HG03457 (cell line): Measurements from ENCODE around the gene PDZRN3.

Experiments
- ATAC-seq: cut with Tn5 transposase; IDR thresholded peaks from one replicate; pipeline ENCODE4 v1.9.1; 2021; ENCODE audit warnings: moderate number of reproducible peaks; ENCODE audit not compliant: unreplicated experiment

The PDZRN3 gene

GRCh38 chr3:73561494-73561893 lies 63.2 kb downstream of the PDZRN3 start:
- no peak for ATAC-seq

- no peak for ATAC-seq
These were observed 65.0 kb downstream of the PDZRN3 start for GRCh38 chr3:73559749-73560148.

DNA sequence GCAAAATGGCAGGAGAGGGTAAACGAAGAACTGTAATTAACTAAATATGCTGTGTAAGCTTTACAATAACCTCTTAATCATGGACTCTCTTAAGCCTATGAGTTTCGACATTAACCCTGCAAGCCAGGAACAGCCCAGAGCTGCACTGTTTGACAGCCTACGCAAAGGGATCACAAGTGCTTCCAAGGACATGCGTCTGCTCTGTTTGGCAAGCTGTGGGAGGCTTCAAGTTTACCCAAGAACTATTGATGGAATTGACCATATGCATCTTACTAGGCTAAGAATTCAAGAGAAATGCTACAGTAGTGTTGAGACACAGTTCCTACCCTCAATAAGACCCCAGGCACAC lies 66.0 kb downstream of the PDZRN3 start:
- no peak for ATAC-seq

GRCh38 chr3:73557986-73558726 lies 66.6 kb downstream of the PDZRN3 start:
- ATAC-seq, result no peak

- no peak for ATAC-seq
These were observed 68.0 kb downstream of the PDZRN3 start for GRCh38 chr3:73556520-73557372.

DNA sequence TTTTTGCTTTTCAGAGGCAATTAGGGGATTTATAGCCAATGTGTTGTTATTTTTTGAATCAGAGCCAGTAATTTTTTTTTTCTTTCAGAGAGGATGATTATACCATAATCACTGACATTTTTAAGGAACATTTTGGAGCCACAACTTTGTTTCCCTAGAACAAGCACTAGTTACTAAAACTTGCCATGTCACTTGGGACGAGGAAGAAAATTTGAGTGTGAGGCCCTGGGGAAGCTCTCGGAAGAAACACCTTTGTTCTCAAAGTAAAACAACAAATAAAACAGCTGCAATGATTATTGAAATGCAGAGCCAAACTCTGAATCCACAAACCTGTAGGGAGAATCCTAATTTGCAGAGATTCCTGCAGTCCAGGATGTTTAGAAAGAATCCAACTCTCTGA lies 69.7 kb downstream of the PDZRN3 start:
- ATAC-seq, result no peak

DNA sequence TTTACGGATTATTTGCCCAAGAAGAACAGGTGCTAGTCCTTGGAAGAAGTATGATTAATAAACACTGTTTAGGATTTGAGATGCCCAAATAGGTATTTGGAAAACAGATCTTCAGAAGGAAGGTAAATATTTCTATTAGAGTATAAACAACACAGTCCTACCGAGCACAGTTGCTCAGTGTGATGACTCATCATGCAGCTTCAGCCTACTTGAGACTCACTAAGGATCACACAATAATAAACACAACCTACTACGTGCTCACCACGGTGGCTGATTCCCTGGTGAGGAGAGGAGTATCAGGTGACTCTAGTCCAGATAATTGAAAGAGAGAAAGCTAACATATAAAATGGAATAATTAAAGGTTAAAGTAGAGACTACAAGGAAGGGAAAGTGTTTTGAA lies 72.0 kb downstream of the PDZRN3 start:
- no peak for ATAC-seq

- no peak for ATAC-seq
These were observed 74.7 kb downstream of the PDZRN3 start for GRCh38 chr3:73550032-73550431.

- no peak for ATAC-seq
These were observed 75.6 kb downstream of the PDZRN3 start for GRCh38 chr3:73549051-73549600.

- ATAC-seq, result no peak
These were observed 76.3 kb downstream of the PDZRN3 start for GRCh38 chr3:73548436-73548835.

GRCh38 chr3:73547427-73548248 lies 77.1 kb downstream of the PDZRN3 start:
- ATAC-seq, result no peak

DNA sequence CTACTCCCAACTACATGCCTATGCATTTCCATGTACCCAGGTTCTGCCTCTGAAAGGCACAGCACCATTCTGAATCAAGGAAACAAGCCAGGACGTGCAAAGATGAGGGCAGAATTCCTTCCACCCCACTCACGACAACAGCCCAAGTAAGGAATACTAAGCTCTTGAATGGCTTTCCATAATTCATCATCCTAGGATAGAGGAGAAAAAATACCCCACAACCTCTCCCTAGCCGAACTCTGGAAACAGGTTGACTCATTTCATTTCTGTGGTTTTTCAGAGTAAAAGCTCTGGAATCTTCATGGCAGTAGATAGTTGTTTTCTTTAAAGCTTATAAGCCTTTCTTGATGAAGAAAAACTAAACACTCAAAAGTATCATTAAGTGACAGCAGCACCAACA lies 77.8 kb downstream of the PDZRN3 start:
- ATAC-seq, result no peak

DNA sequence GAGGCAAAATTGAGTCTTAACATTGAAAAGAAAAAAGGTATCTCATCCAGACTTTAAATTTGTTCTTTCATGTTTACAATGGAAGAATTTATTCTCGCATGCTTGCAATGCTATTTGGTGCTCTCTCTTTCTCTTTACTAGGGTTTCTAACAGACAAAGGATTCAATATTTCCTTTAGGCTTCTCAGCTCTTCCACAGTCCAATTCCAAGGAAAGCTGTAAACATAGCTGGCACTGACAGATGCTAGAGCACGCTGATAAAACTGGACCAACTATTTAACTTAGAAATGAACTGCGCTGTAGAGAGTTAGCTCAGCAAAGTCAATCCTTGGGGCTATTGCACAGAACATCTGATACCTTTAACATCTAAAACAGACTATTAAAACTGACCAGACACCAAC lies 81.3 kb downstream of the PDZRN3 start:
- ATAC-seq, result no peak

- no peak for ATAC-seq
These were observed 82.6 kb downstream of the PDZRN3 start for GRCh38 chr3:73542136-73542535.

- ATAC-seq, result no peak
These were observed 83.6 kb downstream of the PDZRN3 start for GRCh38 chr3:73540969-73541740.

DNA sequence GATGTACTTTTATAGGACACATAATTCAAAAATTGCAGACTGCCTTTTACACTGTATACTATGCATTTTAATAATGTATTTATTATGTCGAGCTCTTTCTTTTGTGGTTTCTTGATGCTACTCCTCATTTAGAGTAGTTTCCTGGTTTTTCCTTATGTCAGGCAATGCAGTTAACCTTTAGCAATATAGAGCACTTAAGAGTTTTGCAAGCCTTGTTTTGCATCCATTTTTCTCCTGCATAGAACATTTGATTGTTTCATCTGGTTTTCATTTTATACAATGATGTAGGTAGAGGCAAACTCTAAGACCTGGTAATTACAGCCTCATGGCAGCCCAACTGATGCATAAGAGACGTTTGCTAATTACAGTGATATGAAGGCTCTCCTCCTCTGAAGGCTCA lies 86.3 kb downstream of the PDZRN3 start:
- no peak for ATAC-seq

GRCh38 chr3:73536952-73537351 lies 87.8 kb downstream of the PDZRN3 start:
- ATAC-seq, result no peak

- no peak for ATAC-seq
These were observed 88.3 kb downstream of the PDZRN3 start for GRCh38 chr3:73536336-73536895.

DNA sequence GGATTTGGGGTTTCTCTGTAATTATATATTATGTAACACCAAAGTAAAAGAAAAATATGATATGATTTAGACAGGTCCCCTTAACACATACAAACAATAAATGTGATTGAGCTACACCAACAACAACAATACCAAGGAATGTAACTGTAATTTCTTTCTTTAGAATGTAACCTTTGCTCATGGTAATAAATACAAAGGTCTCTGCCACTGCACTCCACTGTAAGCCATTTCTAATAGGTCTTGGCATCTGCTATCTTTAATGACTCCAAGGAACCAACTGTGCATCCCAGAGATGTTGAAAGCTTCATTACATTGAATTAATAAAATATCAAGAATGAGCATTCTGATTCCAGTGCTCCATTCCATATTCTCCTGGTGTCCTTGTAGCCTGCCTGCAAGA lies 88.8 kb downstream of the PDZRN3 start:
- no peak for ATAC-seq

DNA sequence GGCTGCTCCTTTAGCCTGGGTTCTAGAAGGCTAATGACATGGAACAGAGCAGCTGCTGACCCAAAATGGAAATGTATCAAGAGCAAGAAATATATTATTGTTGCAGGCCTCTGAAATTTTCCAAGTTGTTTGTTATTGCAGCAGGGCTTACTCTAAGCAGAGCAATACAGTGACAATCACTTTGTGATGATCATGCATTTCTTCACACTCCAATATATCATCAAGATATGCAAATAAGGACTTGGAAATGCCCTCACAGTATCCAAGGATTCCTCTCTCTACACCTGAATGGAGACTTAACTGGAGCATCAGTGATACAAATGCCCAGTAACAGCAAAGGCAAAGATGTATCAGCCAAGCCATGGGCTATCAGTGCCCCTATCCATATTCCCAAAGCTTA lies 89.6 kb downstream of the PDZRN3 start:
- ATAC-seq, result no peak
